ENCODE results near the gene BACE1-AS.

BACE1-AS gene

GRCh38 chr11:117328375-117329010 lies 37.3 kb downstream of the BACE1-AS start:
- H3K79me2 ChIP-seq (ENCODE audit: insufficient read depth, low read length): no peaks in the 10 kb centered on the region; the same call in 1 of the 2 replicates
- H3K4me2 ChIP-seq (ENCODE audit: low read depth, low read length, poor library complexity, severe bottlenecking): peak overlapping the region; percentile 76
- H3K27me3 ChIP-seq (ENCODE audit: low read length): no peaks in the 10 kb centered on the region
- H3K27ac ChIP-seq (ENCODE audit: low read depth, low read length): peak overlapping the region; percentile 67
- H2AFZ ChIP-seq (ENCODE audit: low read depth, low read length, severe bottlenecking): peak overlapping the region; percentile 92
- H3K9me3 ChIP-seq (ENCODE audit: insufficient read depth, low read length): no peaks in the 10 kb centered on the region
- peaks cover 8% of the 10 kb centered on the region; the same call in 1 of the 2 replicates for H3F3A ChIP-seq (ENCODE audit: insufficient read depth)
- H3K9ac ChIP-seq (ENCODE audit: low read length): peak overlapping the region; percentile 79
- no peaks in the 10 kb centered on the region for H3K9me2 ChIP-seq (replicated peaks; ENCODE audit: insufficient read depth, low read length)
- no peaks in the 10 kb centered on the region for H3K36me3 ChIP-seq (ENCODE audit: low read length)
- TF ChIP-seq EZH2phosphoT487 (conservative IDR thresholded peaks at IDR 0.05; ENCODE audit: low read length): no peak
- TF ChIP-seq CTCF (IDR thresholded peaks at IDR 0.05; ENCODE audit: insufficient read depth, low read length, poor library complexity, severe bottlenecking): no peak
- H3K4me3 ChIP-seq (ENCODE audit: insufficient read depth, low read length, poor library complexity, severe bottlenecking): peak overlapping the region; percentile 80
- no peaks in the 10 kb centered on the region for H4K20me1 ChIP-seq (ENCODE audit: low read depth, low read length)

DNA sequence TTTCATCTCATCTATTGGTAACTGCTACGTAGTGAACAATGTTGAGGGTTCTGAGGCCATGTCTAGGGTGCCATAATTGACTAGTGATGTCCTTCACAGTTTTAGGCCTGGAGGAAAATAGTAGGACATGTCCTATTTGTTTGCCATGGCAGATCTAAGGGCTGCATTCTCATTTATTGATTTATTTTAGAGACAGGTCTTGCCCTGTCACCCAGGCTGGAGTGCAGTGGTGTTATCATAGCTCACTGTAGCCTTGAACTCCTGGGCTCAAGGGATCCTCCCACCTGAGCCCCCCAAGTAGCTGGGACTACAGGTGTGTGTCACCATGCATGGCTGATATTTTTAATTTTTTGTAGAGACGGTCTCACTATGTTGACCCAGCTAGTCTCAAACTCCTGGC lies 41.7 kb downstream of the BACE1-AS start:
- Histone ChIP-seq H4K20me1 (ENCODE audit: low read depth, low read length) (no peaks in the 10 kb centered on the region), H3K27ac (ENCODE audit: low read depth, low read length) (no peak overlapping the region), H3K4me3 (ENCODE audit: insufficient read depth, low read length, poor library complexity, severe bottlenecking) (no peak overlapping the region), H3K79me2 (ENCODE audit: insufficient read depth, low read length) (no peaks in the 10 kb centered on the region; the same call in 1 of the 2 replicates), H3K4me2 (ENCODE audit: low read depth, low read length, poor library complexity, severe bottlenecking) (no peak overlapping the region), H3K9me3 (ENCODE audit: insufficient read depth, low read length) (no peaks in the 10 kb centered on the region), H3K27me3 (ENCODE audit: low read length) (no peaks in the 10 kb centered on the region), H3K9me2 (replicated peaks; ENCODE audit: insufficient read depth, low read length) (no peaks in the 10 kb centered on the region), H3F3A (ENCODE audit: insufficient read depth) (no peaks in the 10 kb centered on the region), H2AFZ (ENCODE audit: low read depth, low read length, severe bottlenecking) (no peak overlapping the region), H3K9ac (ENCODE audit: low read length) (no peak overlapping the region), H3K36me3 (ENCODE audit: low read length) (no peaks in the 10 kb centered on the region)
- TF ChIP-seq EZH2phosphoT487 (conservative IDR thresholded peaks at IDR 0.05; ENCODE audit: low read length) (no peak), CTCF (IDR thresholded peaks at IDR 0.05; ENCODE audit: insufficient read depth, low read length, poor library complexity, severe bottlenecking) (no peak)

GRCh38 chr11:117333917-117334316 lies 42.8 kb downstream of the BACE1-AS start:
- Histone ChIP-seq H3K4me3 (ENCODE audit: insufficient read depth, low read length, poor library complexity, severe bottlenecking) (no peak overlapping the region), H3K4me2 (ENCODE audit: low read depth, low read length, poor library complexity, severe bottlenecking) (no peak overlapping the region), H3K36me3 (ENCODE audit: low read length) (no peaks in the 10 kb centered on the region), H2AFZ (ENCODE audit: low read depth, low read length, severe bottlenecking) (no peak overlapping the region), H3K9me2 (replicated peaks; ENCODE audit: insufficient read depth, low read length) (no peaks in the 10 kb centered on the region), H3K9me3 (ENCODE audit: insufficient read depth, low read length) (no peaks in the 10 kb centered on the region), H3K79me2 (ENCODE audit: insufficient read depth, low read length) (no peaks in the 10 kb centered on the region; the same call in 1 of the 2 replicates), H3F3A (ENCODE audit: insufficient read depth) (no peaks in the 10 kb centered on the region), H3K9ac (ENCODE audit: low read length) (no peak overlapping the region), H3K27me3 (ENCODE audit: low read length) (no peaks in the 10 kb centered on the region), H3K27ac (ENCODE audit: low read depth, low read length) (no peak overlapping the region), H4K20me1 (ENCODE audit: low read depth, low read length) (no peaks in the 10 kb centered on the region)
- no peak for TF ChIP-seq EZH2phosphoT487 (conservative IDR thresholded peaks at IDR 0.05; ENCODE audit: low read length)
- TF ChIP-seq CTCF (IDR thresholded peaks at IDR 0.05; ENCODE audit: insufficient read depth, low read length, poor library complexity, severe bottlenecking): no peak

All from SU-DHL-6 (cell line).